Fibroblast of skin of back (primary cell): ENCODE results near the gene KRTAP10-8.
"Not testable (repeated sequence)": the region's sequence is repeated elsewhere in the genome, so short reads cannot be mapped to it uniquely, and the experiment has no call there.

Experiments used
- DNase-seq: peaks from one replicate; pipeline ENCODE4 v3.0.0-alpha.2; 2013

KRTAP10-8 gene

DNA sequence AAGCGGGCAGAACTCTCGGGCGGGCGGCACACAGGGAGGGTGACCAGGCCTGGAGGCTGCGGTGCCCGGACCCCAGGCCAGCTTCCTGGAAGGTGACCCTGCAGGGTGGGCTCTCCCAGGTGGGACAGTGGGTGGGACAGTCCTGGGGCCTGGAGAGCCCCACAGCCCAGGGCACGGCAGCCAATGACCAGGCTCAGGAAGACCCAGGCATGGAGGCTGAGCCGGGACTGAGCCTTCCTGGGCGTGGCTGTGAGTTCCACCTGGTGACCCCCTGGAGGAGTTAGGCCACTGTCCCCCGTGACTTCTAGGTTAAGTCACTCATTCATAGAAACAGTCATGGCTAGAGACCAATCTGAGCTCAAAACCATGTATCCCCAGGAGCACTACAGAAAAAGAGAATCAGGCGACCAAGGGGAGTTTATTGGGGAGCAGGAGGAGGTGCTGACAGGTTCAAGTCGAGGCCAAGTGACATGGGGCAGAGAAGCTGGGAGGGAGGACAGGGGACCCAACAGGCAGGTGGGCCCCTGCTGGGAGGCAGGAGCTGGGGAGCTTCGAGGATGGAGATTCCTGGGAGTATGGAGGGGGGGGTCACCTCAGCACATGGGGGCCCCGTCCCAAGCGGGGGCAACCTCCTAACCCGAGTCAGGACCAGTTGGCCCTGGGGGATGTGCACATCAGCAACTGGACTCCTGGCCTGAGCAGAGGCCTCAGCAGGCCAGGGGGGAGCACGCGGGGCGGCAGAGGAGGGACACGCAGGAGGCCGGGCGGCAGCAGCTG lies 32.6 kb upstream of the KRTAP10-8 start:
- no peak for DNase-seq

DNA sequence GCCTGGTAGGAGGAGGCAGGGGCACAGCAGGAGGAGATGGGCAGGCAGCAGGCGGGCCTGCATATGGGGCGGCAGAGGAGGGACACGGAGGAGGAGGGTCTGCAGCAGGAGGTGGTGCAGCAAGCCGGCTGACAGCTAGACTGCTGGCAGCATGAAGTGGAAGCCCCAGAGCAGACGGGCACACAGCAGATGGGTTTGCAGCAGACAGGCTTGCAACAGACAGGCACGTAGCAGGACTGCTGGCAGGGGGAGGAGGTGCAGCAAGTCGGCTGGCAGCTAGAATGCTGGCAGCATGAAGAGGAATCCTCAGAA lies 32.1 kb upstream of the KRTAP10-8 start:
- DNase-seq = no peak

DNA sequence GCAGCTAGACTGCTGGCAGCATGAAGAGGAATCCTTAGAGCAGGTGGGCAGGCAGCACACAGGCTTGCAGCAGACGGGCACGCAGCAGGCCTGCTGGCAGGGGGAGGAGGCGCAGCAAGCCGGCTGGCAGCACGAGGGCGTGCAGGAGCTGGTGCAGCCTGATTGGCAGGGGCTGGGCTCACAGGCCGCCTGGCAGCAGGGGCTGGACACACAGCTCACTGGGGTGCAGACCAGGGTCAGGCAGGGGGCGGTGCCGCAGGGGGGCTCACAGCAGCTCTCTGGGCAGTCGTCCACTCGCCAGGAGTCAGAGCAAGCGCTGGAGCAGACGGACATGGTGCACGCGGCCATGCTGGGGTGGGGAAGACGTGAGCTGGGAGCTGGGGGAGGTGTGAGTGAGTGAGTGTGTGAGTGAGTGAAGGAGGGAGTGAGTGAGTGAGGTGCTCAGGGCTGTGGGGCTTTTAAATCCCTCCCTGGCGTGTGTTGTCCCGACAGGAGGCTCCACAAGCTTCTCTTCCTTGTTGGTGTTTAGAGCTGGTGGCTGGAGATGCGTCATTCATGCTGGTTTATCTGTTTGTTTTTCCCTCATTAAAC lies 31.6 kb upstream of the KRTAP10-8 start, which contains the start of gene KRTAP10-5:
KRTAP10-5 (minus strand) TSS at position 374 of the 591 bp plus-strand sequence; CDS start at position 348, 26 bp downstream.
- not testable (repeated sequence) for DNase-seq

DNA sequence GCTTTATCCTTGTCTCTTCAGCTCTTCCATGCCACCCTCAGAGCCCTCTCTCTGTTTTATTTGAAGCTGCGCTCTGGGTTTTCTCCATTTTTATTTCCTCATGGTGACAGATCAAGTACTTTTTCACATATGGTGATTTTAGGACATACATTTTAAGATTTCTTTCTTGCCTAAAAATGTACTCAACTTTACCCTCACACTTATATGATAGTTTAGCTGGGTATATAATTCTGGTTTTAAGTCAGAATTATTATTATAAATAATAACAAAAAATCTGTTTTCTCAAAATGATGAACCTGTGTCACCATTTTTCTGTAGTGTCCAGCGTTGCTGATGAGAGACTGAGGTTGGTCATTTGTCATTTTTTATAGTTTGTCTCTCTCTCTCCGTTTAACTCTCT lies 30.7 kb upstream of the KRTAP10-8 start:
- no peak for DNase-seq

DNA sequence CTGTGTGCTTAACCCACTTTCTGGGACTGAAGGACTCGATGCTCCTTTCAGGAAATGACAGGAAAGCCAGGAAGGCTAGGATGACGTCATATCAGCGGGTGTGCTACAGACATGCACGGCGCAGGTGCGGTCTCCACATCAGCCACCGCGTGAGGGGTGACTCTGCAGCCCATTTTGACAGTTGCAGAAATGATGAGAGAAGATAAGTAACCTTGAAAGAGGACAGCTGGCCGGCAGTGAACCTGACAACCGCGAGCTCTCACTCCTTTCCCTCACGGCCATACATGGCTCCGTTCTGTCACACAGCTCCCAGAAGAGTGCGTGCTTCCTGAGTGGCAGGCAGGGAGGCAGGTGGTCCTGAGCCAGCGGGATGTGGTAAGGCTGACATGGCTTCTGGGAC lies 29.8 kb upstream of the KRTAP10-8 start:
- DNase-seq = no peak

DNA sequence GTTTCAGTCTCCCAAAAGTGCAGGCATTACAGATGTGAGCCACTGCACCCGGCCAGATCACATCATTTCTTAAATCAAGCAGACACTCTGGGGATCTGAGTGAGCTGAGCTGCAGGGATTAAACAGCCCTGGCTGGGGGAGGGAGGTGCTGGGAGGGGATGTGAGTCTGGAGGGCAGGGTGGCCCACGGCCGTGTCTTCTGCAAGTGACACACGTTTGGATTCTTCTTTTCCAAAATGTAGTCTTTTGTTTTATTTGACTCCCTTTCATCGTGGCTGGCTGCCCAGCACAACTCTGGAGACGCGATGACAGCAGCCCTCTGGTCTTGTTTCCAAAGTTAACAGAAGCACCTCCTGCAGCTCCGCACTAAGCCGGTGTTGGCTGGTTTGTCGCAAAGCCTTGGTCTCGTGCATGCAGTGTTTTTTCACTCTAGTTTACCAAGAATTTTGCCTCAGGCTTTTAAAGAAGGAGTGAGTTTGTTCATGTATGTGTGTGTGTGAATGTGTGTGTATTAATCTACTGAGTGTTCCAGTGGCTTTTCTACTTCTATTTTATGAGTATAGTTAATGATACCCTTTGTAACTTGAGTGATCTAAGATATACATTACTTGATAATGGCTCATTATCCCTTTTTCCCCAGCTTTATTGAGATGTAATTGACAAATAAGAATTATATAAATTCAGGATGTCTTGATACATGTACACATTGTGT lies 28.6 kb upstream of the KRTAP10-8 start:
- DNase-seq = no peak

DNA sequence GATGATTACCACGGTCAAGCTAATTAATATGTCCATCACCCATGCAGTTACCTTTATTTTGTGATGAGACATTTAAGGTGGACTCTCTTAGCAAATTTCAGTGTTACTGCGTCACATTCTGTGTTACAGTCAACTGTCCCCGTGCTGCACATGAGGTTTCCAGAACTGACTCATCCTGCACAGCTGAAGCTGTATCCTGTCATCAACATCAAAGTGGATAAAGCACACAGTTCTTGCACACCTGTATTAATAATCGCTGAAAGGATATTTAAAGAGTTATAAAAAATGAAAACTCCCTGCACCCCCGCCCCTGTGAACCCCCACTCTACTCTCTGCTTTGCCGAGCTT lies 28.1 kb upstream of the KRTAP10-8 start:
- no peak for DNase-seq

DNA sequence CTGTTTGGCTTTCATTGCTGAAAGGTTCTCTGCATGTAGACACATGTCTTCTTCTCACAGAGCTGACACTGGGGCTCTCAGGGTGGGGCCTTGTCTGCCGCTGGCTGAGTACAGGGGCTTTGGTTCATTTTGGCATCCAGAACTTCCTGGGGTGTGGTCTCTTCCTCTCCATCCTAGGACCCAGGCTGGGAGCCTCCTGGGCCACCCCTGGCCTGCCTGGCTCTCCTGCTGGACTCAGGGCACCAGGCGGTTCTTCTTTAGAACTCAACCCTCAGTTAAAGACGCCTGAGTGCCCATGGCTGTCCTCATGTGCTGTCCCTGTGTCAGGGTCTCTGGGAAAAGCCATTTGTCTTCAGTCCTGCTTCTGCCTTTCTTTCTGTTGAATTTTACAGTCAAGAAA lies 26.0 kb upstream of the KRTAP10-8 start:
- DNase-seq = no peak

DNA sequence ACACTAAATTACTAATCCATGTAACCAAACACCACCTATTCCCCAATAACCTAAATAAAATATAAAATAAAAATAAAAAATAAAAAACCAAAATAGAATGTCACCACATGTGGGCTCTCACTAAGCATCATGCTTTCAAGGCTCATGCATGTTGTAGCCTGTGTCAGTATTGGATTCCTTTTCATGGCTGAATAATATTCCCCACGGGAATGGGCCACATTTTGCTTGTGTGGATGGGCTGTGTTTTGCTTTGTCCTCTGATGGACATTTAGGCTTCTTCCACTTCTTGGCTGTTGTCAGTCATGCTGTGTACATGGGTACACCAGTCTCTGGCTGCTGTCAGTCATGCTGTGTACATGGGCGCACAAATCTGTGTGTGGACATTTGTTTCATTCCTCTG lies 22.8 kb upstream of the KRTAP10-8 start:
- no peak for DNase-seq

DNA sequence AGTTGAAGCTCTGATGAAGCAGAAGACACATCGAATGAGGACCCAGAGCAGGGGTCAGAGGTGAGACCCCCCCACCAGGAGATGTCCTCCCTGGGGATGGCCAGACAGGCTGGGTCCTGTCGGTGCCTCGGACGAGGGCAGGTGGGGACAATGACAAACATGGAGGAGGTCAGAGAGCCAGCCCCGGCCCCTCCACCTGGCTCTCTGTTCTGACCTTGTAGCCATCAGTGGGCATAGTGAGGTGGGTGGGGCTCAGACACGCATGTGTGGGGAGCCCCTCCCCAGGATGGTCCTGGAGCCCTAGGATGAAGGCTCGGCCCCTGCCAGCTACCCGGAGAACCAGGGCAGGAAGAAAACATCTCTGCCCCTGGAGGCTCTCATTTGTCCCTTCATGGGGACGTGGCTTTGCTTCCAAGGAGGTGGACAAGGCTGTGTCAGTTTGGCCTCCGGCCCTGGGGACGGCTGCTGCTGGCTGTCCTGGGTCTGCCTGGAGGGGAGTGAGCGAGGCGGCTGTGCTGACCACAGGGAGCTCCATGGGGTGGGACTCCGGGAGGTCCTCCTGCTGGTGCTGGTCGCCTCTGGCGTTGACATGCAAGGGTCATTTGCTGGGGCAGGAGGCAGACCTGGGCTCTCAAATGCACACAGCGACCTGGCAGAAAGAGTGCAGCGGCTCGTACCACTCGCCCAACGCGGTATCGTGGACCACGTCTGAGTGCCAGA lies 22.1 kb upstream of the KRTAP10-8 start:
- DNase-seq = no peak

DNA sequence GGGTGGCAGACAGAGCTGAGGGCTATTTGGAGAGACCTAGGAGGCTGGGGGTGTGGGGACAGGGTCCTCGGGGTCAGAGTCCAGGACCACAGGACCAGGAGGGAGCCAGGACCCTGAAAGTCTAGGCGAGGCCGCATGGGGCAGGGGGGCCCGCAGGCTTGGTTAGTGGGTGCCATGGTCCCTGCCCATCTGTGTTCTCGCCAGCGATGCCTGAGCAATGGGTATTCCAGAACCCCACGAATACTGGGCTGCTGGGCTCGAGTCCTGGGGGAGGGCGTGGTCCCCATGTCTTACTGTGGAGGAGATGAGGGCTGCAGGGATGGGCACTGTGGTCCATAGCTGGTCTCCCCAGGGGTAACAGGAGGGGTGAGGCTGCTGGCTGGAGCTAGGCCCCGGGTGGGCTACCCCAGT lies 21.6 kb upstream of the KRTAP10-8 start:
- DNase-seq = no peak

DNA sequence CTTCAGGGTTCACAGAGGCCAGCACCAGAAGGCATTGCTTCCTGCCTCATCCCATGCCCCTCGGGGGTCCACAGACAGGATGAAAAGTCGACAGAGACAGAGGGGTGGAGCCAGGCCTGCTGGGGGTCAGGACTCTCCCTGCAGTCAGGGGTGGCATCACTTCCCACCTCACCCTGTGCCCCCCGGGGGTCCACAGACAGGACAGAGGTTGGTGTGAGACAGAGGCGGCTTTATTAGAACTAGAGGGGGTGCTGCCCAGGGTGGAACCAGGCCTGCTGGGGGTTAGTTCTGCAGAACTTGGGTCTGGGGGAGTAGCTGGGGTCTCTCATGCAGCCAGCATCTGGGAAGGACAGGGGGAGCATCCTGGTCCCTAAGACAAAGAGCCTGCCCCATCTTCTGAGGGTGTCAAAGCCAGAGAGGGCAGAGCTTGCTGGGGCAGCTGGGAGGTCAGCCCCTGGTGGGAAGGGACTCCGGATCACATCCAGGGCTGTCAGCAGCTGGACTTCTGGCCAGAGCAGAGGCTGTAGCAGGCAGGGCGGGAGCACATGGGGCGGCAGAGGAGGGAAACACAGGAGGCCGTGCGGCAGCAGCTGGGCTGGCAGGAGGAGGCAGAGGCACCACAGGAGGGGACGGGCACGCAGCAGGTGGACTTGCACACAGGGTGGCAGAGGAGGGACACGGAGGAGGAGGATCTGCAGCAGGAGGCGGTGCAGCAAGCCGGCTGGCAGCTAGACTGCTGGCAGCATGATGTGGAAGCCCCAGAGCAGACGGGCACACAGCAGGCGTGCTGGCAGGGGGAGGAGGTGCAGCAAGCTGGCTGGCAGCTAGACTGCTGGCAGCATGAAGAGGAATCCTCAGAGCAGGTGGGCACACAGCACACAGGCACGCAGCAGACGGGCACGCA lies 20.7 kb upstream of the KRTAP10-8 start:
- not testable (repeated sequence) for DNase-seq

DNA sequence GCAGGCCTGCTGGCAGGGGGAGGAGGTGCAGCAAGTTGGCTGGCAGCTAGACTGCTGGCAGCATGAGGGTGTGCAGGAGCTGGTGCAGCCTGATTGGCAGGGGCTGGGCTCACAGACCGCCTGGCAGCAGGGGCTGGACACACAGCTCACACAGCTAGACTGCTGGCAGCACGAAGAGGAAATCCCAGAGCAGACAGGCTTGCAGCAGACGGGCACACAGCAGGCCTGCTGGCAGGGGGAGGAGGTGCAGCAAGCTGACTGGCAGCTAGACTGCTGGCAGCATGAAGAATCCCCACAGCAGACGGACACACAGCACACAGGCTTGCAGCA lies 20.1 kb upstream of the KRTAP10-8 start:
- not testable (repeated sequence) for DNase-seq

DNA sequence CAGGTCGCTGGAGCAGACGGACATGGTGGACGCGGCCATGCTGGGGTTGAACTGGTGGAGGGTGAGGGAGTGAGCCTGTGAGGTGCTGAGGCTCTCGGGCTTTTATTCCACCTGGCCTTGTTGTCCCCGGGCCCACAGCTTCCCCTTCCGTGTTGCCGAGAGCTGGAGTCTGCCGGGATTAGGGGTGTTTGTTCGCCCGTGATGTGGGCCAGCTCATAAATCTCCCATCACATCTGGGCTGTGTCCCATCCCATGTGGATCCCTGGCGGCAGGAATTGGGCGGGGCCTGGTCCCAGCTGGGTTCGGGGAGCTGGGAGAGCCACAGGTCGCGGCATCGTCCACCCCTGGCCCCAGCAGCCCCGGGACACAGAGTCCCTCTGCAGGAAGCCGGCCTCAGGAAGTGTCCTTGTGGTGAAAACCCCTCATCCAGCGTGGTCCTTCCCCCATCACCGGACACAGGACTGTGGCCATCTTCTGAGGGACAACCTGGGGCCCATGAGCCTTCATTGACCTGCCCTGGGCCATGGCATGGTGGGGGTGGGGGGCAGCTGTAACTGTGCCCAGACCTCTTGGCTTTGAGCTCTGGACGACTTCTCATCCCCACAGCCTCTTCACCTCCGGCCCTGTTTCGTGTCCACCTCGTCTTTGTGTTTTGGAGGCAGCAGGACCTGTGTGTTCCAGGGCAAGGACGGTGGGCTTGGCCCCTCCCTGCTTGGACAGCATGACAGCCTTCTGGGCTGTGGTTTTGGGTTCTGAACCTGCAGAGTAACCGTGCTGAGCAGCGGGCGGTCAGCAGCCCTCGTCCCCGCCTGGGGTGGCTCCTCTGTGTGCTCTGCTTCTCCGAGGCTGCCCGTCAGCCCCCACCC lies 19.2 kb upstream of the KRTAP10-8 start, which contains the start of gene KRTAP10-6:
KRTAP10-6 (minus strand) TSS at position 60 of the 866 bp plus-strand sequence; CDS start at position 39, 21 bp downstream.
- no peak for DNase-seq

DNA sequence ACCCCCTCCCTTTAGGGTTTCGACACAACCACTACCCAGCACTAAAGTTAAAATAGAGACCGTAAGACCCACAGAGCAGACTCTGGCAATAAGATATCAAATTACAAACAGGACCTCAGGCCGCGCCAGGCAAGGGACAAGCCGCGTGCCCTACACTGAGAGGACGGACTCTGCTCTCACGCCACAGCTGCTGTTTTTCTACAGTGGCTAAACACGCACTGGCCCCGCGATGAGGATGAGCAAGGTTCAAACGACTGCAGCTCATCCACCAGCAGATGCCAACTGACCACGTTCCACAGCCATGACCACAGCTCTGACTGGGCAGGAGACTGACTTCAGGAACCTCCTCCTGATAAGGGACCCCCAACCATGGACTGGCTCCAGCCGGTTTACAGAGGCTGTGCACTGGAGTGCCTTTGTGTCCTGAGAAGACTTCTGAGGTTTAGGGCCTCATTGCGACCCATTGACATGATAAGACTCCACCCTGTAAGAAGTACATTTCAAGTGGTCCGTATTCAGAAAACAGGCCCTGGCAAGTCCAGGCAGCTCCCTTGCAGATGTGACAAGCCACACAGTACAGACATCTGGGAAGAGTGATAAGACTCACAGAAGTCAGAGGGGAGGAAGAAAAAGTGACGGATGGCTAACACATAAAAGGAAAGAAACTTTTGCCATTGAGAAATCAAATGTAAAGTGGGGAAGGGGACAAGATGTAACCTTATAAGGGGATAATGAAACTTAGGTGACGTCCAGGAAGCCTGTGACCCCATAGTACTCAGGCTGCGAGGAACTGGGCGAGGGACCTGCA lies 18.1 kb upstream of the KRTAP10-8 start:
- no peak for DNase-seq

DNA sequence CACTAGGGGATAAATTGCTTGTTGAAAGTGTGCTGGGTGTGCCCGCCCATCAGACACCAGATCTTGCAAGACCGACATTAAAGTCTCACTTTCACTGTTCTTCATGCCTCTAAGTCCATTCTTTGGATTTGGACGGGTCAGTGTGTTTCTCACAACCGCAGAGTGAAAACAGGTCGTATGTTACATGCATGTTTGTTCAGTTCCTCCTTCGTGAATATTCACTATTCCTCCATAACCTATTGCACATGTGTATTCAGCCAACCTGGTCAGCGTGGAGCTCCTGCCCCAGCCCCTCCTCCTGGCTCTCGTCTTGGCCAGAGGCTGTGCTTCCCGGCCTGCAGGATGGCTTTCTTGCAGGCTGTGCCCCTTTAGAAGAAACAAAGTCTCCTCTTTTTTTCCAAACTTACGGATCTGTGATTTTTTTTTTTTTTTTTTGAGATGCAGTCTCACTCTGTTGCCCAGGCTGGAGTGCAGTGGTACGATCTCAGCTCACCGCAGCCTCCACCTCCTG lies 17.4 kb upstream of the KRTAP10-8 start:
- DNase-seq = no peak

DNA sequence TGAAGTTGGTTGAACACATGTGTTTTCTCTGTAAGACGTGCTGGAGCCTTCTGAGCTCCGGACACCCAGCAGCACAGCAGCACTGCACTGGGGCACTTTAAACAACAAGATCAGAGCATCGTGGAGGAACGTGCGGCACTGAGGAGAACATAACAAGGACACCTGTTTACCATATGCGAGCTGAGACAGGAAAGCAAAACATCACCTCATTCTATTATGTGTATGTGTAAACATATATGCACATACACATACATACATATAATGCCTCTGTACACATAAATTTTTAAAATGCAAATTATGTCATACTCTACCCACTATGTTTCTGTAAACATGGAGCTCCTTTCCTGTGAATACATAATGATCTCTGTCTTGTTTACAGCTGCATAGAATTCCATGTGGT lies 16.4 kb upstream of the KRTAP10-8 start:
- DNase-seq = no peak

DNA sequence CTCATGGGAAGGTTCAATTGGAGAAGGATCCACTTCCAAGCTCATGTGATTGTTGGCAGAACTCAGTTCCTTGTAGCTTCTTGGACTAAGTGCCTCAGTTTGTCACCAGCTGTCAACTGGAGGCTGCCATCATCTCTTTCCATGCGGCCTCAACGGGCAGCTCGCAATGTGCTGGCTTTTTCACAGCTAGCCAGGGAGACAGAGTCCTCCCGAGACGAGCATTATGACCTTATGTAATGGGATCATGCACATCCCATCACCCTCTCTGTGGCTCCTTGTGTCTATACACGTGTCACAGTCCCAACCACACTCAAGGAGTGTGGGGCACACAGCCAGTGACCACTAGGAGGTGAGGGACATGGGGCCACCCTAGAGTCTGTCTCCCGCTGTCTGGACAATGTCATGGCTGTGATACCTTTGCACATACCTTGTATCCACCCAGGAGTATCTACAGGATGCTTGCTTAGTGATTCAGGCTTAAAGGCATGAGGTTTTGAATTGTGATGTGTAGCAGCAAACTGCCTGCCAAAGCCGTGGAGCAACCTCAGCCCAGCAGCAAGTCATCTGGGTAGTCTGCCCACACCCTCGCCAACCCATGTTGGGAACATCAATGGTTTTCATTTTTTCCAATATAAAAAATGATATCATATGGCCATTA lies 15.7 kb upstream of the KRTAP10-8 start:
- DNase-seq = no peak

DNA sequence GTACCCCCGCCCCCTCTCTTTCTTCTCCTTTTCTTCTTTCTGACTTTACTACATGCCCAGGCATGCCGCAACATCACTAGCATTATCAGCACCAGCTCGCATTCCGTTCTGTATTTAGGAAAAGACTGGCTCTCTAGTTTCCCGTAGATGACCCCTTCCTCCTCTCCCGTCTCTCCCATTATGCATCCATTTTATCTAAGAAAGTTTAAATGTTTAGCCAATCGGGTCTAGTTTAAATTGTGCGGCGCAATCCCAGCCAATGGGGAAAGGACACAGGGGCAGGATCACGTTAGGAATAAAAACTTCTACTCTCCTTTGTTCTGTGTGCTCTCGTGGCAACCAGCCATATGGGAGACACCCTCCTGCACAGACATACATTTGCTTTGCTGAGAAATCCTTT lies 13.8 kb upstream of the KRTAP10-8 start:
- no peak for DNase-seq
